ENCODE measurements around the gene CDHR5. TPM values are rescaled to one million over a fixed set of nuclear protein-coding genes. Genes with fewer than 3 reads are reported as not detected.

CDHR5 gene
- total RNA-seq, 1 donor from 2014 or later: 0.15 TPM

DNA sequence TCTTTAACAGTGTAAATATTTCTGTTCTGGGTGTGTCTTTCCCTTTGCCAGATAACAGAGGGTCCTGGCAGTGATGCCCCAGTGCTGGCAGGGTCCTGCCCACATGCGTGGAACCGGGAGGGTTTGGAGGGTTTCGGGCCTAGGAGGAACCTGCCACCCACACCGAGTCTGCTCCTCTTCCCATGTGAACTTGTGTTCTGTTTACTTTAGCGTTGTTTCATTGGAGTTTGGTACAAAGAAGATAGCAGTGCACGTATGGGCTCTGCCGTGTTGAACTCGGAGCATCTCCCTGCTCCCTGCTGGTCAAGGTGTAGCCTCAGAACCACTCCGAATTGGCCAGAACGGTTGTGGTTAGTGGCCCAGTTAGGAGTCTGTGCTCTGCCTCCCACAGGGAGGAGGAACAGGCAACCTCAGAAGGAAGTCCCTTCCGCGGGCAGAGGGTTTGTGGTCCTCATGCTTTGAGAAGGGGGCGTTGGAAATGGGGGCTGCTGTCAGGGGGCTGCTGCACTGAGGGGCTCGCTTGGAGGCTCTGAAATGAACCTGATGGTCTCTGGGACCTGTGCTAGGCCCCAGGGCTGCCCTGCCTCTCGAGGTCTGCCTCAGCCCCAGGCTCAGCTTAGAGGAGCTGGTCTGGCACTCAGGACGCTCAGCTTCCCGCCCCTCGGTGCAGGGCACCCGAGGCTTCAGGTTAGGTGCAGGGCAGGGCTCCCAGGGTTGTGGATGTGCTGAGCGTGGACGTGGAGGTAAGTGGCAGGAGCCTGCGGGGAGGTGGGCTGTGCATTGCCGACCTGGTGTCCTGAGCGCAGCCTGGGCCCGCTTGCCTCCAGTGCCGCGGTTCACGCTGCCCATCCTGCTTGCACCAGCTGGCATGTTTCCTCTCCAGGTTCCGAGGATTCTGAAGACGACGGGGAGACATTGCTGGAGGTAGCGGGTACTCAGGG lies 38.1 kb downstream of the CDHR5 start:
- no peak for DNase-seq (ENCODE audit: low read depth)

DNA sequence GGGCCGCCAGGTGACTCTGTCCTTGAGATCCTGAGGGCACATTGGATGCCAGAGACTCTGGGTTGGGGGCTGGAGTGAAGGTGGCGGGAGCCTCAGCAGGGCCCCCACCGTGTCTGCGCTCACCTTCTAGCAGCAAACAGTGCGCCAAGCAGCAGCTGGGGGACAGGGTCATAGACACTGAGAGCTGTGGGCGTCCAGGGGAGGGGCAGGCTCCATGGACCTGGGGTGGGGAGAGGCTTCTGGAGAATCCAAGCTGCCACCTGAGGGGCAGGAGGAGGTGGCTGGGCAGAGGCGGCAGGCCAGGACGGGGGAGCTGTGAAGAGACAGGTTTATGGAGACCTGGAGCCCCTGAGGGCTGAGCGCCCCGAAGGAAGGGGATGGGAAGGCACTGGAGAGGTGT lies 40.5 kb downstream of the CDHR5 start:
- no peak for DNase-seq (ENCODE audit: low read depth)

DNA sequence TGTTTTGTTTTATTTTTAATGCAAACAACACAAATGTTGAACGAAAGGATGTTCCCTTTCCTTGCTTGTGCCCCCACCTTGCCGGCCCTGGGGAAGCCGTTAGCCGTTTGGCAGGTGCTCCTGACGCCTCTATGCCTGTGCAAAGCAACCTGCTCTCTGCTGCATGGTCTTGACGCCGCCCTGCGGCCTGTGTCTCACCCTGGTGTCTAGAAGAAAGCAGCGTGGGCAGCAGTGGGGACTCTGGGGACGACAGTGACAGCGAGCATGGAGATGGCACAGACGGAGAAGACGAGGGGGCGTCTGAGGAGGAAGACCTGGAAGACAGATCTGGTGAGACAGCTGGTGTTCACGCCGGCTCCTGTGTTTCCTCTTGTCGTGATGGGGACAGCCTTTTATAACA lies 43.0 kb downstream of the CDHR5 start:
- DNase-seq (ENCODE audit: low read depth): no peak

DNA sequence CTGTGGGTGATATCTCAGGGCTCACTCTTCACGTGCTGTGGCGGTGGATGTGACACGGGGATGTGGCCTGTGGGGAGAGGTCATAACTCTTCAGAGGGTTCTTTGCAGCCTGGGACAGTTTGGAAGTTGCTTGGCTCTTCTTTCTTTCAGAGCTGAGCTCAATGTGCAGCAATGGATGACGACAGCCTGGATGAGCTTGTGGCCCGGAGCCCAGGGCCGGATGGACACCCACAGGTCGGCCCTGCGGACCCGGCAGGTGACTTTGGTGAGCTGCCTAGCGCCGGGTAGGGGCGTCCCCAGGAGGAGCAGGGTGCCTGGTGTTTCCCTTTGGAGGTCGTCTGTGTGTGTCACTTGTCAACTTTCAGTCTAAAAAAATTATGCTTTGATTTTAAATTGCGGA lies 43.4 kb downstream of the CDHR5 start:
- DNase-seq (ENCODE audit: low read depth): no peak

DNA sequence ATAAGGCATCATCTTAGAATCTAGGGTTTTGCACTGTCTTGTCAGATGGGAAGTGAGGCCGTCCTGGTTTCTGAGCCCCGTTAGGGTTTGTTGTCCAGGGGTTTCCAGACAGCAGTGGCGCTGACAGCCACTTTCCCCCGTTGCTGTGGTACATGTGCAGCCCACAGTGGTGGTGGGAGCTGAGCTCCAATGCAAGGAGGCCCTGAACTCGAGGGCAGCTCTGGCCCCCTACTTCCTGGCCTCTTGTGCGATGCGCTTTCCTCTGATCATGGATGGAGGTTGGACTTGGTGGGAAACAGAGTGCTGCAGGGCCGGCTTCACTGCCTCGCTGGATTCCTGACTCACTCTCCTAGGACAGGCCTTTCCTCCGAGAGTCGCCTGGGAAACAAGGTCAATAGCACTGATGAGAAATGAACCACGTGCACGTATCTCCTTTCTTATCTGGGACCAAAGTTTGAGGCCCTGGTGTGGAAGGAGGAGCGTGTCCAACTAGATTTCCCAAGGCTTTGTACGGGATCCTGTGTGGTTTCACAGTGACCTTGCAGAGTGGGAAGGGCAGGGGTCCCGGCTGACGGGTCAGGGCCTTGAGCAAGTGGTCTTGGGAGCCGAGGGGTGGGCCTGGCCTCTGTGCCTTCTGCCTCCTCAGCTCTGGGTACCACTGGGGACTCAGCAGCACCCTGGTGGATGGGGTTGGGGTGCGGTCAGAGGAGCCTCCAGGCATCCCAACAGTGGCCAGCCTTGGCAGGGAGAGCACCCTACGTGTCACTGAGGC lies 44.7 kb downstream of the CDHR5 start:
- peak; percentile 29 for DNase-seq (ENCODE audit: low read depth)

DNA sequence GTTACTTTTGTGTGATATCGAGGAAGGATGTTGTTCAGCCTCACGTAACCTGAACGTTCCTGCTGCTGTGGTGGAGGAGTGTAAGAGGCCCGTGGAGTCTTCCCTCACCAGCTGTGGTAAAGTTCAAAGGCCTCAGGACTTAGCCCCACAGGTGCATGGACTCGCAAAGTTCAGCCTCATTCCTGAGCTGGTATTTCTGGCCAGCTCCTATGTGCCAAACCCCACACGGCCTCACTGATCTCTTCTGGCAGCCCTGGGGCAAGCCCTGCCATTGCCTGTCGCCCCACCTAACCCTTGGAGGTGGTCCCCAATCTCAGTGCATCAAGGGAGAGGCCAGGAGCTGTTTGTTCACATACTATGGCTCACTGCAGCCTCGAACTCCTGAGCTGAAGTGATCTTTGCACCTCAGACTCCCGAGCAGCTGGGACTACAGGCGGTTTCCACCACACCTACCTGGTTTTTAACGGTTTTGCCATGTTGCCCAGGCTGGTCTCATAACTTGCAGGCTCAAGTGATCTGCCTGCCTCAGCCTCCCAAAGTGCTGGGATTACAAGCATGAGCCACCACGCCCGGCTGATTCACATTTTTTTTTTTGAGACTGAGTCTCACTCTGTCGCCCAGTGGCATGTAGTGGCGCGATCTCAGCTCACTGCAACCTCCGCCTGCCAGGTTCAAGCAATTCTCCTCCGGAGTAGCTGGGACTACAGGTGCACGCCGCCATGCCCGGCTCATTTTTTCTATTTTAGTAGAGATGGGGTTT lies 46.3 kb downstream of the CDHR5 start:
- no peak for DNase-seq (ENCODE audit: low read depth)

DNA sequence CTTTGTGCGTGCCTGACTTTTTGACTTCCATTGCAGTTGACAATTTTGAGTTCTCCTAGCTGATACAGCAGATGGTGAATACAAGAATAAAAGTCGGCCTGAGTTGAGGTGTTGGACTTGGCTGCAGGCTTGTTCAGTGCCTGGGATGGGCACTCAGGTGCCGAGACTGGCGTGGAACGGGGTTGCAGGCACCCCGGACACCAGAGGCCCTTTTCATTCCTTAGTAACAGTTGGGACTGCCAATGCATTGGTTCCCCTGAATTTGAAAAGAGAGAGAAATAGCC lies 47.2 kb downstream of the CDHR5 start:
- no peak for DNase-seq (ENCODE audit: low read depth)

DNA sequence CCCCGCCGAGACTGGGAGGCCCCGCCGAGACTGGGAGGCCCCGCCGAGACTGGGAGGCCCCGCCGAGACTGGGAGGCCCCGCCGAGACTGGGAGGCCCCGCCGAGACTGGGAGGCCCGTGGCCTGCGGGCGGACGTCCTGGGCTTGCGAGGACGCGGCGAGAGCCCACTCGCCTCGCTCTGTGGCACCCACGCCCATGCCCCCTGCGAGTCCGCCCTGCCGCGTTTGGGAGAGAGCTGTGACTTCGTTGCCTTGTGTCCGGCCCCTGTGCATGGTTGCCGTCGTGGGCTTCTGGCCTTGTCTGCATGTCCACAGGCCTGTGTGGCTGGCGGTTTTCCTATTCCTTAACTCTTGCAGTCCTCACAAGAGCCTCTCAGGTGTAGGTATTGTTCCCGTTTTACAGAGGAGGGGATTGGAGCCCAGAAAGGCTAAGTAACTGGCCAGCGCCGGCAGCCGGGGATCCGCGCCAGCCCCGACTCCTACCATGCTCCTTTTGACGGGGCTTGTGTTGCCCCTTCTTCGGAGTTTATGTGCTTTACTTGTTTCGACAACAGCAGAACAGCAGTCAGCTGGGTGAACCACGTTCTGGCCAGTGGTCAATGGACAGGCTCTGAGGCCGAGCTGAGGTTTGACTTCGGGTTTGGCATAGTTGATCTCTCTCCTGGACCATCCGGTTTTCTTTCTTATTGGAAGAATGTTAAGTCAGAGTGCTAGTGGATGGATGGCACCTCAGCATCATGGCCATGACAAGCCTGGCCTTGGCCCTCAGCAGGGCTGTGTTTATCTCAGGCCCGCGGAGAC lies 47.7 kb downstream of the CDHR5 start:
- DNase-seq (ENCODE audit: low read depth): no peak

DNA sequence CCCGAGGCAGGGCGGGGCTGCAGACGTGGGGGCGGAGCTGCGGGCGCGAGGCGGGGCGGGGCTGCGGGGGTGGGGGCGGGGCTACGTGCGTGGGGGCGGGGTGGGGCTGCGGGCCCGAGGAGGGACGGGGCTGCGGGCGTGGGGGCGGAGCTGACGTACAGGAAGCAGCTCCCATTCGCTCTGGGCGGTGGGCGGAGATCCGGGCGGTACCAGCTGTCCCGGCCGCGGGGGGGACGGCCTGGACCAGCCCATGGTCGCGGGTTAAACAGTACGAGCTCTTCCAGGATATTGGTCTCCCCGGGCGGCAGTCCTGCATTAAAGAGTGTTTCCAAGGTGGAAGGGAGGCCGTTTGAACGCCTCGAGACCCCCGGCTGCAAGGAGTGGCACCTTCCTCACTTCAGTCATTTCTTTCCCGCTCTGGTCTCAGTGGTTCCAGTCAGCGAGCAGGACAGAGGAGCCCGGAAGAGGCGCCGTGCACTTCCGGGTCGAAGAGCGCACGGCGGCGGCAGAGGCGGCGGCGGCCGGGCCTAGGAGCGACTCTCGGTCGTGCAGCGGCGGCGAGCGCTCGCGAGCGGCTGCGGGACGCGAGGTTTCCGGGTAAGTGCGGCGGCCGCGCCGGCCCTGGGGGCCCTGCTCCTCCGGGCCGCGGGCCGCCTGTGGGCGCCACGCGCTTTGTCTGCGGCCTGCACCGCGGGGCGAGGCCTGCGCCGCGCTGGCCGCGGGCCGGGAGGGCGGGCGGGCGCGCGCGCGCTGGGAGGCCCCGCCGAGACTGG lies 48.6 kb downstream of the CDHR5 start, which contains the start of gene PHRF1:
Gene PHRF1, plus strand, starts transcription at position 475 of the 773 bp plus-strand sequence. CDS start 5,043 bp downstream, outside the sequence.
- peak; percentile 80 for DNase-seq (ENCODE audit: low read depth)

DNA sequence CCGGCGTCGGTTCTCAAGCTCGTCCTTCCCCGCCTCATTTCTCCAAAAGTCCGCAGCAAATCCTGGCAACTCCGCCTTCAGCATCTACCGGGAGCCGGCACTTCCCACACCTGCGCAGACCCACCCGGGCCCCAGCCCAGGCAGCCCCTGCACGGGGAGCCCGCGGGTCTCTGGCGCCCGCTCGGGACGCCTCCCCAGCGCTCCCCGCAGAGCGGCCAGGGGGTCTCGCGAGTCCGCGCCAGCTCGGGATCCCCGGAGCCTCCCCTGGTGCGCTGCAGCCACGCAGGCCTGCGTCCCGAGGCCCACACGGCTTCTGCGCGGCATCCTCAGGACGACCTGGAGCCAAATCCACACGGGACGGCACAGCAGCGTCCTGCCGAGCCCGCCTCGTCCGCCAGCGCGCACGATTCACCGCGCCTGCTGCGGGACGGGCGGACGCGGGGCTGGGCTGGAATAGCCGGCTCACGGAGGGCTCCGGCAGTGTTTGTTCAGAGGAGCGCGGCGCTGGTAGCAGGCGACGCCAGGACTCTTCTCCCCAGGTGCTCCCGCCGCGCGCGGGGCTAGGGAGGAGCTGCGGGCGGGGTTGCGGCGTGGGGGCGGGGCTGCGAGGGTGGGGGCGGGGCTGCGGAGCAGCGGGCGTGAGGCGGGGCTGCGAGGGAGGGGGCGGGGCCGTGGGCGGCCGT lies 49.3 kb downstream of the CDHR5 start:
- DNase-seq (ENCODE audit: low read depth): no peak

DNA sequence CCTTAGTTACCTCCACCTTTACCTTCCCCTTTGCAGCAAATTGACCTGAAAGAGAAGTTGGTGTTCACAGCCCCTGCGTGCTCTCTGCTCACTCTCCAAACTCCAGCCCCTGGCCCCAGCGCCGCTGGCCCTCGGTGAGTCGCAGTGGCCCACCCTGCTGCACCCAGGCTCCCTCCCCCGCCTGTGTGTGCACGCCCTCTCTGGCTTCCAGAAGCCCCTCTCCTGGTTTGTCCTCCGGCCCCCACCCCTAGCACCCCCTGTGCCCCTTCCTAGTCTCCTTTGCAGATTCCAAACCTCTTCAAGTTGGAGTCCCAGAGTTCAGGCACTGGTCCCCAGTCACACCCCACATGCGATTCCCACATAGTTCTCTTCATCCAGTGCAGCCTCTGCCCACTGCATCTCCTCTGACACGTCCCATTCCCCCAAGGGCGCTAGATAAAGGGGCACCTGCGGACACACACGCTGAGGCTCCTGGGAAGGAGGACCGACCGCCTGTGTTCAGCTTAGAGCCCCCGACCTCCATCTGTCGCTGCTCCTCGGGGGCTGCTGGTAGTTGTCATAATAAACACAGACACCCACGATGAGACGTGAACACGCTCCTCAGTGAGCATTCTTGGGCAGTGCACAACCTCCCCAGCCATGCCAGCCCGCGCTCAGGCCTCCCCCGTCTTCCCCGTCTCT lies 50.0 kb downstream of the CDHR5 start:
- DNase-seq (ENCODE audit: low read depth): no peak

DNA sequence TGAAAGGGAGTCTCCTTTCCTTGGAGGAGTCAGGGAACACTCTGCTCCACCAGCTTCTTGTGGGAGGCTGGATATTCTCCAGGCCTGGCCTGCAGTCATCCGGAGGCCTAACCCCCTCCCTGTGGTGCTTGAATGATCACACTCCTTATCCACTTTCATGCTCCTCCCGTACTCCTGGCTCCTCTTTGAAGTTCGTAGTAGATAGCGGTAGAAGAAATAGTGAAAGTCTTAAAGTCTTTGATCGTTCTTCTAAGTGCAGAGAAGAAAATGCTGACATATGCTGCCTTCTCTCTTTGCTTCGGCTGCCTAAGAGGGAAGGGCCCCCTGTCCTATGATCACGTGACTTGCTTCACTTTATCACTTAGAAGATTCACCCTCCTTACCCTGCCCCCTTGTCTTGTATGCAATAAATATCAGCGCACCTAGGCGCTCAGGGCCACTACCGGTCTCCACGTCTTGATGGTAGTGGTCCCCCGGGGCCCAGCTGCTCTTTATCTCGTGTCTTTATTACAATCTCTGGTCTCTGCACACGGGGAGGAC lies 50.7 kb downstream of the CDHR5 start:
- peak; percentile 25 for DNase-seq (ENCODE audit: low read depth)

DNA sequence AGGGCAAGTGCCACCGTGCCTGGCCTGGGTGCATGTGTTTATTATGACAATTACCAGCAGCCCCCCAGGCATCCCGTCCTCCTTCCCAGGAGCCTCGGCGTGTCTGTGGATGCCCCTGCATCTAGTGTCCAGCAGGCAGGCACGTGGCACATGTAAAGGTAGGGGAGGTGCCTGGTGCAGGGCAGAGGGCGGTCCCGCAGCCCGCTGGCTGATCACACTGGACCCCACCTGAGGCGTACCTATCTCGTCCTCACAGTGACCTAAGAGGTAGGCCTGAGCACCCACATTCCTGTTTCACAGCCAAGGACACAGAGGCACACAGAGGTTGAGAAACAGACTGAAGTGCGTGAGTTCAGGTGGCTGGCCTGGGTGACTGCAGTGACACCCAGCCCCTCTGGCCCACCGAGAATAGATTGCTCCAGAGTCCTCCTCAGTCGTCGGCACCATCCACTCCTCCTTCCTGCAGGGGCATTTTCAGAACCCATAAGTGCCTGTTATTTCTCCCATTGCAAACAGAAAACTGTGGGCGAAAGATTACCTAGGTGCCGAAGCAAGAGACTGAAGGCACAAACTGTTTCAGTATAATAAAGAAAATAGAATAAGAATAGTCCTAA lies 51.5 kb downstream of the CDHR5 start:
- no peak for DNase-seq (ENCODE audit: low read depth)

DNA sequence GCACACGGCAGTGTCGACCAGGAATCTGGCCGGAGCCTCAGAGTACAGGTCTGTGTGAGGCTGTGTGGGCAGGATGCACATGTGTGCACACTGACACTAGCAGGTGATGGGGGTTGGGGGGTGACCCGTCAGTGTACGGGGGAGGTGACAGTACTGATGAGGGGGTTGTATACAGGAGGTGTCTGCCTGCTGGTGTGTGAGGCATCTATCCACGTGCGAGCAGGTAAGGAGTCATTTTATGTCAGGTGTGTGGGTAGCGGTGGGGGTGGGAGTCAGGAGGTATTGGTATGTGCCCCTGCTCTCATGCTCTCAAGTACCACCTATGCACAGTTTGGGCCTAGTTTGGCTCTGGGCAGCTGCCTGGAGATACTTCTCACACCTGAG lies 53.0 kb downstream of the CDHR5 start:
- no peak for DNase-seq (ENCODE audit: low read depth)

DNA sequence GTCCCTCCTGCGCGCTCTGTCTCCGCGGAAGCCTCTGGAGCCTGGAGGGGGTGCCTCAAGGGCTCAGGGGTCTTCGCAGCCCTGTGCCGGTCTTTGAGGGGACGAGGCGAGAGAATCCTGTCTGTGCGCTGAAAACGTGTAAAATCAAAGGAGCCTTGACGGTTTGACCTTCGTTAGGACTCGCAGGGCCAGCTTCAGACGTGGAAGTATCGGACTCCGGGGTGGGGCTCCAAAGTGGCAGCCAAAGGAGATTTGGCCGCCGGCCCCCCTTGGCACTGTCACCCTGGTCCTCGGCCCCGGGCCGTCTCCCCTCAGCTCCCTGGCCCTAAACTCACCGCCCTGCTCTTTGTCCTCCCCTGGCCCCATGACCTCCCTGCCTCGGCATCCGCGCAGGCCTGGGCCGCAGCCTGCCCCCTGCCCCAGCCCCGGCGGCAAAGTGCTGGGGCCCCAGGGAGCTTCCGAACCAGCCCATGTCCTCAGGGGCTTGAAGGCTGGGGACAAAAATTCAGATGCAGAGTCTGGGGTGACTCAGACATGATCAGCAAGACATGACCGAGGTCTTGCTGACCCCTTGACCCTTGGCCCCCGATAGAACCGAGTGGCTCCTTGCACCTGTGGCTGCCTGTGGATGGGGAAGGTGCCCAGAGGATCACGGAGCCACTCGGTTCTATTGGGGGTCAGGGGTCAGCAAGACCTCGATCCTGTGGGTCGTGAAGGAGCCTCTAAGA lies 55.4 kb downstream of the CDHR5 start:
- no peak for DNase-seq (ENCODE audit: low read depth)

DNA sequence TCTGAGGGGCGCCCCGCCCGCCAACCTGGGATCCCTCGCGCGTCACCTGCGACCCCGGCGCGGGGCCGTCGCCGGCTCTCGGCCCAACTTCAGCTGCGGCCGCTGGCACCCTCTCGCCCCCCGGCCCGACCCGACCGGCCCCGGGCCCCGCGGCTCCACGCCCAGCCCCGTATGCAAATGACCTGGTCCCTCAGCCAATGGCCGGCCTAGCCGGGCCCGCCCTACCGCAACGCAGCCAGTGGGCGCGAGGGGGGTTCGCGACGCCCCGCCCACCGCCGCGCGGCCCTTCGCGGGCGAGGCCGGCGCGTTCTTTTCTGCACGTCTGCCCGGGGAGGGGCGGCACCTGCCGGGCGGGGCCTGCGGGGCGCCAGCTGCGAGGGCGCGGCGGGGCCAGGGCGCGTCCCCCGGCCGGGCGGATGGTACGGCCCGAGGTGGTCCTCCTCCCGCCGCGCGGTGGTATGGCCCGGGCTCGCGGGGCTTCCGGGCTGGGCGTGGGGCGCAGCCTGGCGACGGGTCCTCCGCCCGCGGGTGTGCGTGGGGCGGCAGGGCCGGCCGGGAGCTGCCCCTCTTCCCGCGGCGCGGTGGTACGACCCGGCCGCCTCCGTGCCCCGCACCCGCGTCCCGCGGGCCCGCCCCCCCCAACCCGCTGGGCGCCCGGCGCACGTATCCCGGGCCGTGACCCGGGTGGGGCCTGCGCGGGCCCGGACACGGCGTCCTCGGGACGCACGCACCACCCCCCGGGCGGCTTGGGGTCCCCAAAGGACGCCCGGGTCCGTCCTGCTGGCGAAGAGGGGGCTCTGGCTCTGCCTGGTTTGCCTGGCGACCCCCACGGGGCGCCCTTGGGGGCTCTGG lies 56.2 kb downstream of the CDHR5 start:
- peak; percentile 75 for DNase-seq (ENCODE audit: low read depth)

DNA sequence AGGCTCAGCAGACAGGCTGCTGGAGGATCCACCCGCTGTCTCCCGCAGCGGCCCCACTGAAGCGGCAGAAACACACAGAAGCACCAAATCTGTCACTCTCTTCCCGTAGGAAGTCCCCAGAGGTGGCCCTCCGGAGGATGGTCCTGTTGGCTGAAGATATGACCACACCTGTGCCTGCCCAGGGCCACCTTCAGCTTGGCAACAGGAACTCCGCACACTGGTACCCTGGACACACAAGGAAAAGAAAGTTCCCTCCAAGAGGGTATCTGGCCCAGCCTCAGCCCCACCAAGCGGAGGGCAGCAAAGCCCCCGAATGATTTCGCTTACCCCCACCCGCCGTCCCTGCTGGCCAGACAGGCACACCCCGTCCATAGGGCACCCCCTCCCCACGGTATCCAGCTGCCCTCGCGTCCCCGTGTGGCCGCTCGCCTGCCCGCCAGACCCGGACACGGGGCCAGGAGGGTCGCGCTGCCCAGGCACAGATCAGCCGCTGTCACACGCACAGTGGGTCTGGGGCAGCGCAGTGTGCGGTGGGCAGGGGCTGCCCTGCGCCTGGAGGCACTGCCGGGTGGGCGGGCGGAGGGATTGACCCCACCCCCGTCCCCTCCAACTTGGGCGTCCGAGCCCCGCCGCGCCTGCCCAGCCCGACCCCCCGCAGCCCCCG lies 57.0 kb downstream of the CDHR5 start:
- no peak for DNase-seq (ENCODE audit: low read depth)
